Limb (tissue), 2 donors: ENCODE data around the gene ZNF555.
"Not testable (repeated sequence)": the region's sequence is repeated elsewhere in the genome, so short reads cannot be mapped to it uniquely, and the experiment has no call there.

Experiments
- DNase-seq, 2 donors: peaks; one replicate each; pipeline ENCODE4 v3.0.0-alpha.2; 2016; ENCODE audit errors: extremely low spot score in 2 of 2

ZNF555 gene

GRCh38 chr19:2840794-2841791, at the start of gene ZNF555:
Gene ZNF555, plus strand, starts transcription at chr19:2841475. Its CDS starts 98 bp downstream, at chr19:2841573.
- DNase-seq: peak; percentile 98 to 99

- no peak for DNase-seq
Measured at GRCh38 chr19:2791876-2792275, 49.4 kb upstream of the ZNF555 start.

- not testable (repeated sequence) for DNase-seq
Measured at GRCh38 chr19:2792666-2793065, 48.6 kb upstream of the ZNF555 start.

- DNase-seq: no peak
Measured at GRCh38 chr19:2793126-2793525, 48.1 kb upstream of the ZNF555 start.

GRCh38 chr19:2793577-2793976, 47.7 kb upstream of the ZNF555 start:
- DNase-seq: no peak

GRCh38 chr19:2795827-2796658, 45.2 kb upstream of the ZNF555 start:
- DNase-seq: no peak

- DNase-seq: no peak
Measured at GRCh38 chr19:2796659-2797266, 44.5 kb upstream of the ZNF555 start.

GRCh38 chr19:2797280-2797679, 44.0 kb upstream of the ZNF555 start:
- no peak for DNase-seq

GRCh38 chr19:2798158-2798685, 43.1 kb upstream of the ZNF555 start:
- DNase-seq: no peak

- DNase-seq: no peak
Measured at GRCh38 chr19:2798733-2799132, 42.5 kb upstream of the ZNF555 start.

- no peak for DNase-seq
Measured at GRCh38 chr19:2799273-2800020, 41.8 kb upstream of the ZNF555 start.

- DNase-seq: no peak
Measured at GRCh38 chr19:2800506-2800905, 40.8 kb upstream of the ZNF555 start.

- DNase-seq: no peak
Measured at GRCh38 chr19:2802826-2803225, 38.4 kb upstream of the ZNF555 start.

- DNase-seq: no peak
Measured at GRCh38 chr19:2803486-2804155, 37.7 kb upstream of the ZNF555 start.

- no peak for DNase-seq
Measured at GRCh38 chr19:2804156-2805004, 36.9 kb upstream of the ZNF555 start.

GRCh38 chr19:2805261-2805900, 35.9 kb upstream of the ZNF555 start:
- no peak for DNase-seq

- DNase-seq: no peak
Measured at GRCh38 chr19:2805991-2806649, 35.2 kb upstream of the ZNF555 start.

- DNase-seq: no peak
Measured at GRCh38 chr19:2806736-2807378, 34.4 kb upstream of the ZNF555 start.
